DOHH2 (cell line): ENCODE results near the gene CLCN1.

Source experiments
- EZH2phosphoT487 ChIP-seq: fragments of 200-600 bp; sonication (generic); IDR thresholded peaks from 2 replicates; pipeline ENCODE4 v1.6.1; 2017; ENCODE audit warnings: borderline replicate concordance, mild to moderate bottlenecking, antibody characterized with exemption, low read length, moderate library complexity, mixed read lengths
- TF ChIP-seq, protein P1 (sequence below): fragments of 200-600 bp; sonication (generic); IDR thresholded peaks from one replicate; pipeline ENCODE4 v1.5.1; 2014; ENCODE audit warnings: antibody characterized with exemption, mild to moderate bottlenecking, low read depth, low read length; ENCODE audit not compliant: poor library complexity, severe bottlenecking

DNA sequence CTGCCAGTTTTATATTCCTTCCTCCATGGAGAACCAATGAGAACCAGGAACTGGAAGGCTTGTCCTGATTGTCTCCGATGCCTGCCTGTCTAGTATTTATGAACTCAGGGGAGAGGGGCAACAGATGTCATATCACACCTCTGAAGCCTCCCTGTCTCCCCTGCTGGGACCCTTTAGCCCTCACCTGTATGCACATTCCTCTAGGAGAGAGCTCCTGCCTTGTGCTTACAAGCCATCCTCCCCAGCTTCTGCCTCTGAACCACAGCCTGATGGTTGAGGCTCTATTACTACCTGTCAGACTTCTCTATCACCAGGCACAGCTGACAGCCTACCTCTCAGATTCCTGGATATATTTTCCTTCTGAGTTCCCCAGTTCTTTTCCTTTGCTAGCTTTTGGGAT lies 52.5 kb downstream of the CLCN1 start:
- TF ChIP-seq, protein P1, sequence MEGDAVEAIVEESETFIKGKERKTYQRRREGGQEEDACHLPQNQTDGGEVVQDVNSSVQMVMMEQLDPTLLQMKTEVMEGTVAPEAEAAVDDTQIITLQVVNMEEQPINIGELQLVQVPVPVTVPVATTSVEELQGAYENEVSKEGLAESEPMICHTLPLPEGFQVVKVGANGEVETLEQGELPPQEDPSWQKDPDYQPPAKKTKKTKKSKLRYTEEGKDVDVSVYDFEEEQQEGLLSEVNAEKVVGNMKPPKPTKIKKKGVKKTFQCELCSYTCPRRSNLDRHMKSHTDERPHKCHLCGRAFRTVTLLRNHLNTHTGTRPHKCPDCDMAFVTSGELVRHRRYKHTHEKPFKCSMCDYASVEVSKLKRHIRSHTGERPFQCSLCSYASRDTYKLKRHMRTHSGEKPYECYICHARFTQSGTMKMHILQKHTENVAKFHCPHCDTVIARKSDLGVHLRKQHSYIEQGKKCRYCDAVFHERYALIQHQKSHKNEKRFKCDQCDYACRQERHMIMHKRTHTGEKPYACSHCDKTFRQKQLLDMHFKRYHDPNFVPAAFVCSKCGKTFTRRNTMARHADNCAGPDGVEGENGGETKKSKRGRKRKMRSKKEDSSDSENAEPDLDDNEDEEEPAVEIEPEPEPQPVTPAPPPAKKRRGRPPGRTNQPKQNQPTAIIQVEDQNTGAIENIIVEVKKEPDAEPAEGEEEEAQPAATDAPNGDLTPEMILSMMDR = no peak
- TF ChIP-seq EZH2phosphoT487 = no peak
